Measurements from ENCODE around the gene ALDH4A1. TPM values are rescaled to one million over a fixed set of nuclear protein-coding genes. Genes with fewer than 3 reads are reported as not detected.
A peak's percentile ranks its signal among the peaks of the same experiment; 100 is the strongest.

ALDH4A1 gene
- polyA plus RNA-seq, 1 donor = 3.1 TPM

DNA sequence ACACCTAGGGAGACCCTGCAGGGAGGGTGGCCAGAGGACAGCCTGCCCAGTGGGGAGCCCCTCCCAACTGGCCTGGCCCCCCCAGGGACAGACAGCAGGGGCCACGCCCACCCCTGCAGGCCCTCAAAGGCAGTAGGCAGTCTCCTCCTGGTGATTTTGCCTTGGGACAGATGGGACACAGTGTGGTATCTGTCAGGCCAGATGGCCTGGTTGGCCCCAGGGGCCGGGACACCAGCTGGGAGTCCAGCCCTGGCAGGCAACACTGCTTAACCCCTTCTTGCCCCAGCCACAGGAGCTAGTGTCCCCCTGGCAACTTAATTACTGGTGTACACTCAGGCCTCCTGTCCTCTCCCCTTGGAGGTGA is 36.3 kb upstream of the ALDH4A1 start:
- peaks cover 7% of the 10 kb centered on the region for H3K4me1 ChIP-seq (ENCODE audit: control insufficient read depth, insufficient read depth, low read length)
- no CpG with 5 or more reads among the region's 2 CpGs for WGBS (ENCODE audit: insufficient coverage, low lambda C conversion rate)
- H3K4me3 ChIP-seq (ENCODE audit: low read length) = no peak overlapping the region
- DNase-seq = no peak
- no peaks in the 10 kb centered on the region for H3K36me3 ChIP-seq (ENCODE audit: control insufficient read depth, insufficient read depth, low read length)
- no peaks in the 10 kb centered on the region for H3K27me3 ChIP-seq (ENCODE audit: control insufficient read depth, insufficient read depth, low read length)
- H3K27ac ChIP-seq (ENCODE audit: low read length) = no peak overlapping the region
- no peaks in the 10 kb centered on the region for H3K9me3 ChIP-seq (ENCODE audit: control insufficient read depth, low read depth, low read length)

DNA sequence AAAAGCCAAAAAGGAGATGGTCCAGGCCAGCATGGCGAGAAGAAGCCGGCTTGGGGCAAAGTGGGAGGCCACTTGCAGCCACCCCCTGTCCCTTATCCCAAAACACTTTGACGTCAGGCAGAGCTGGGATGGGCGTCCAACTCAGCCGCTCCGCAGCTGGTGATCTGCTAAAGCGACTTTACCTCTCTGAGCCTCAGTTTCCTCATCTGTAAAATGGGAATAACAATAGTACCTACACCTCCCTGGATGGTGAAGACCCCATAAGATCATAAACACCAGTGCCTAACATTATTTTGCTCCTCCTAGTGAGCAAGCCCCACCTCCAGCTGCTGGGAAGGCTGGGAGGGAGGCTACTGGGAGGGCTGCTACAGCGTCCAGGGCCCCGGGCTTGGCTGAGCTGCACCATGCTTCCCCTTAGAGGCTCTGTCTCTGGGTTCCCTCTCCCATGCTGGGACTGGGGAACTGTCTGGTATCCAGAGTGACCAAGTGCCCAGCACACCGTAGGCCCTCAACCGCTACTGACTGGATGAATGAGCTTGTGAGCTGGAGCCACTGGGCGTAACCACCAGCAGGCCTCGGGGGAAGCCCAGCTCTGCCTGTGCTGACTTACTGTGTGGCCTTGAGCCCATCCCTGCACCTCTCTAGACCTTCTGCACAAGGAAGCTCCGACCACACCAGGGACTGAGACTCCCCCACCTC is 35.8 kb upstream of the ALDH4A1 start:
- Histone ChIP-seq H3K27ac (ENCODE audit: low read length) (no peak overlapping the region), H3K4me1 (ENCODE audit: control insufficient read depth, insufficient read depth, low read length) (peaks cover 7% of the 10 kb centered on the region), H3K36me3 (ENCODE audit: control insufficient read depth, insufficient read depth, low read length) (no peaks in the 10 kb centered on the region), H3K27me3 (ENCODE audit: control insufficient read depth, insufficient read depth, low read length) (no peaks in the 10 kb centered on the region), H3K4me3 (ENCODE audit: low read length) (no peak overlapping the region), H3K9me3 (ENCODE audit: control insufficient read depth, low read depth, low read length) (no peaks in the 10 kb centered on the region)
- WGBS (ENCODE audit: insufficient coverage, low lambda C conversion rate) = no CpG with 5 or more reads among the region's 14 CpGs
- no peak for DNase-seq

DNA sequence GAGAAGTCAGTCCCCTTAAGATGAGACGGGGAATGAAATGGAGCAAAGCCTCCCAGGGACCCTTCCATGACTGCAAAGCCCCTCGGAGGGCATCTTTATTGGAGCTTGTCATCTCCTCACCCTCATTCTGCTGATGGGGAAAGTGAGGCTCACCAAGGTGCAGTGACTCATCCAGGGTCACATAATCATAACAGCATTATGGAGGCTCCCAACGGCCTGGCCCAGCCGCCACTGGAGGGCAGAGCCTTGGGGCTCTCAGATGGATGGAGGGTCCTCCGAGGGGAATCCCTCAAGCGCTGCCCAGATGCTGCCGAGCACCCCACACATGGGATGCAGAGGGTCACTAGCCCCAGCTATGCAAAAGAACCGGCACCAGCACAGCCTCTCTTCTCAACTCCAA is 35.2 kb upstream of the ALDH4A1 start:
- Histone ChIP-seq H3K36me3 (ENCODE audit: control insufficient read depth, insufficient read depth, low read length) (no peaks in the 10 kb centered on the region), H3K4me3 (ENCODE audit: low read length) (no peak overlapping the region), H3K27ac (ENCODE audit: low read length) (no peak overlapping the region), H3K4me1 (ENCODE audit: control insufficient read depth, insufficient read depth, low read length) (peaks cover 7% of the 10 kb centered on the region), H3K9me3 (ENCODE audit: control insufficient read depth, low read depth, low read length) (no peaks in the 10 kb centered on the region), H3K27me3 (ENCODE audit: control insufficient read depth, insufficient read depth, low read length) (no peaks in the 10 kb centered on the region)
- WGBS (ENCODE audit: insufficient coverage, low lambda C conversion rate) = no CpG with 5 or more reads among the region's 8 CpGs
- no peak for DNase-seq

DNA sequence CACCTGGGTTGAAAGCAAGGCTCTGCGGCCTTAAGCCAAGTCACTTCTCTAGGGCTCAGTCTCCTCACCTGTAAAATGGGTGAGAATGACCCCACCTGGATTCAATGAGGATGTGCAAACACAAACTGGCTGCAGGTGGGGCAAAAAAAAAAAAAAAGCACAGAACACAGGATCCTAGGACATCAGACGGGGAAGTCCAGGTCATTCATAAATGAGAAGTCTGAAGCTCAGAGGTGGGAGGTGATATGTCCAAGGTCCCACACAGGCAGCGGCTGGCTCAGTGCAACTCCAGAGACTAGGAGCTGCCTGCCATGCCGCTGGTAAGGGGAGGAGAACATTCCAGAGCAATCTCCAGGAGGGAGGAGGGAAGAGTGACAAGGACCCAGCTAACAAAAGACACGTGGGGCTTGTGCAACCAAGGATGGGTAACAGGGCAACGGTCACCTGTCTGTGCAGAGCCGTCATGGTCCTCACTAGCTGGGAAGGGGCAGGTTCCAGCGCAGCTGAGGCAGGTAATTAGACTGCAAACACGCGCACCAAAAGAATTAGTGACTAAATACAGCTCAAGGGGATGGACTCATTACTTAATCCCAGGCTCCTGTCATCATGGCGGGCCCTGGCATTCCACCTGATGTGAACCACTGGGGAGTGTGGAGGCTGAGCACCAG is 34.6 kb upstream of the ALDH4A1 start:
- DNase-seq = peak; percentile 70 to 83
- no peak overlapping the region for H3K27ac ChIP-seq (ENCODE audit: low read length)
- H3K4me3 ChIP-seq (ENCODE audit: low read length) = no peak overlapping the region
- H3K36me3 ChIP-seq (ENCODE audit: control insufficient read depth, insufficient read depth, low read length) = no peaks in the 10 kb centered on the region
- H3K27me3 ChIP-seq (ENCODE audit: control insufficient read depth, insufficient read depth, low read length) = no peaks in the 10 kb centered on the region
- no CpG with 5 or more reads among the region's 11 CpGs for WGBS (ENCODE audit: insufficient coverage, low lambda C conversion rate)
- peaks cover 7% of the 10 kb centered on the region for H3K4me1 ChIP-seq (ENCODE audit: control insufficient read depth, insufficient read depth, low read length)
- H3K9me3 ChIP-seq (ENCODE audit: control insufficient read depth, low read depth, low read length) = no peaks in the 10 kb centered on the region

DNA sequence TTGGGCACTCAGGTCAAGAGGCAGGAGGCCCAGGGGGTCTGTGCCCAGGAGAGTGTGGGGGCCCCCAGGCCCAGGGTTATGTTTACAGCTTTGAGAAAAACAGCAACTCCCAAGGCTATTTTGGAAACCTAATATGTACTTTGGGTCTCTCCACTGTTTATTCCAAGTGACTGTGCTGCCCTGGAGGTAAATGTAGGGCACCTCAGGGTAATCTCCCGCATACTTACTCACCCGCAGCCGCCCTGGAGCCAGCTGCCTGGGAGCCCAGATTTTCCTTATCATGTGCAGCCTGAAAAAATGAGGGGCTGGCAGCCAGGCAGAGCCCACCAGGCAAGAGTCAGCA is 34.1 kb upstream of the ALDH4A1 start:
- no CpG with 5 or more reads among the region's 3 CpGs for WGBS (ENCODE audit: insufficient coverage, low lambda C conversion rate)
- Histone ChIP-seq H3K27me3 (ENCODE audit: control insufficient read depth, insufficient read depth, low read length) (peaks cover 3% of the 10 kb centered on the region), H3K27ac (ENCODE audit: low read length) (no peak overlapping the region), H3K4me1 (ENCODE audit: control insufficient read depth, insufficient read depth, low read length) (peaks cover 7% of the 10 kb centered on the region), H3K36me3 (ENCODE audit: control insufficient read depth, insufficient read depth, low read length) (no peaks in the 10 kb centered on the region), H3K4me3 (ENCODE audit: low read length) (no peak overlapping the region), H3K9me3 (ENCODE audit: control insufficient read depth, low read depth, low read length) (no peaks in the 10 kb centered on the region)
- DNase-seq = no peak

DNA sequence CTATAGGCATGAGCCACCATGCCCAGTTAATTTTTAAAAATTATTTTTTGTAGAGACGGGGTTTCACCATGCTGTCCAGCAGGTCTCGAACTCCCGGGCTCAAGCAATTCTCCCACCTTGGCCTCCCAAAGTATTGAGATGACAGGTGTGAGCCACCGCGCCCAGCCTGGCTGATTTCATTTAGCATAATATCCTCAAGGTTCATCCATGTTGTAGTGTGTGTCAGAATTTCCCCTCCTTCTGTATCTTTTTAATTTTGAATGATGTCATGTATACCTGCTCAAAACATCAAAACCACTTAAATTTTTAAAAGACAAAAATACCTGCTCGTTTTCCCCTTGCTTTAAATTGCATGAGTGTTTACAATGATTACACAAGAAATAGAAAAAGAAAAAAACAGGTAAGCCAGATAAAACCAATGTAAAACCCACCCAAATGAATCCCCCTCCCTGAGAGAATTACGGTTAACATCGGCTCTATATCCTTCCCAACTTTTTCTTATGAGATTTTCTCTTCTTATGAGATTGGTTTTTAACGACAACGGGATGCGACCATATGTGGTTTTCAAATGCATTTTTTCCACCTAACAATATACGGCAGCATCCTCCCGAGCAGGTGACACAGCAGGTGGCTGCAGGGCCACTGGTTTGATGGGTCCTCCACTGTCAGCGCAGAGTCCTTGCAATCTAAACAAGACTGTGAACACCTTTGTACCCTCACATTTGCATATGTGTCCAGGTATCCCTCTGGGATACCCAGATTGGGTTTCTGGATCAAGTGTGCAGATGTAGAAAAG is 32.0 kb upstream of the ALDH4A1 start:
- H3K4me1 ChIP-seq (ENCODE audit: control insufficient read depth, insufficient read depth, low read length) = peaks cover 7% of the 10 kb centered on the region
- H3K27ac ChIP-seq (ENCODE audit: low read length) = no peak overlapping the region
- H3K9me3 ChIP-seq (ENCODE audit: control insufficient read depth, low read depth, low read length) = no peaks in the 10 kb centered on the region
- H3K27me3 ChIP-seq (ENCODE audit: control insufficient read depth, insufficient read depth, low read length) = peaks cover 3% of the 10 kb centered on the region
- no peak overlapping the region for H3K4me3 ChIP-seq (ENCODE audit: low read length)
- H3K36me3 ChIP-seq (ENCODE audit: control insufficient read depth, insufficient read depth, low read length) = no peaks in the 10 kb centered on the region
- no peak for DNase-seq
- WGBS (ENCODE audit: insufficient coverage, low lambda C conversion rate) = 70% methylated on average over 4 of the region's 14 CpGs

DNA sequence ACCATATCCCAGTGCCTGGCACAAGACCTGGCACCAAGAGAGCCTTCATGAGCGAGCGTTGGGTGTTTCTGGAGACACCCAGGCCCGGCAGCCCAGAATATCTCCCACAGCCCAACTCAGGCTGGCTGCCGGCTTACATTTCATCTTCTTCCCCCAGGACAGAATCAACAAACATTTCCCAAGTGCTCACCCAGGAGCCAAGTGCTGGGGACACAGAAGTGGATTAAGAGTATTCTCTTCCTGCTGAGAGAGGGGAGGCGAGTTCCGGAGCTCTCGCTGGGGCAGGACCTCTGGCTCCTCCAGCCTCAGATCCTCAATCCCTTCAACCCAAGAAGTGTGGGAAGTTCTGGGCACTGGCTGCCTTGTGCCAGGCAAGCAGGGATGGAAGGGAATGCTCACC is 30.5 kb upstream of the ALDH4A1 start:
- H3K4me3 ChIP-seq (ENCODE audit: low read length) = no peak overlapping the region
- no peaks in the 10 kb centered on the region for H3K9me3 ChIP-seq (ENCODE audit: control insufficient read depth, low read depth, low read length)
- WGBS (ENCODE audit: insufficient coverage, low lambda C conversion rate) = no CpG with 5 or more reads among the region's 7 CpGs
- no peak for DNase-seq
- H3K4me1 ChIP-seq (ENCODE audit: control insufficient read depth, insufficient read depth, low read length) = peaks cover 7% of the 10 kb centered on the region
- peaks cover 3% of the 10 kb centered on the region for H3K27me3 ChIP-seq (ENCODE audit: control insufficient read depth, insufficient read depth, low read length)
- no peaks in the 10 kb centered on the region for H3K36me3 ChIP-seq (ENCODE audit: control insufficient read depth, insufficient read depth, low read length)
- no peak overlapping the region for H3K27ac ChIP-seq (ENCODE audit: low read length)

DNA sequence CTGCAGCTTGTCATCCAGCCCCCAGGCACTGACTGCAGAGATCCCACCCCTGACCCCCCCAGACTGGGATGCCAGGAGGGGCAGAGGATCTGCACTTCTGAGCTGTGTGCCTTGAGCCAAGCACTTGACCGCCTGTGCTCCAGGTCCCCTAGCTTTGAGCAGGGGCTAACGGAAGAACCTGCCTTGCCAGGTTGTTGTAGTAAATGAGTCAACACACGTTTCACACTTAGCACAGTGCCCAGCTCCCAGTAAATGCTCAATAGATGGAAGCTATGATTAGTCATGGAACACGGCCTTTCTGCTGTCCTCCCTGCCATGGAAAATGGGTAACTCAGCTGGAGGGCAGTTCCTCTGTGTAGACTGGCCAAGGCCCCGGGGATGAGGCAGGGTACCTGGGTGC is 30.0 kb upstream of the ALDH4A1 start:
- Histone ChIP-seq H3K36me3 (ENCODE audit: control insufficient read depth, insufficient read depth, low read length) (no peaks in the 10 kb centered on the region), H3K27ac (ENCODE audit: low read length) (no peak overlapping the region), H3K27me3 (ENCODE audit: control insufficient read depth, insufficient read depth, low read length) (peaks cover 3% of the 10 kb centered on the region), H3K4me1 (ENCODE audit: control insufficient read depth, insufficient read depth, low read length) (peaks cover 3% of the 10 kb centered on the region), H3K9me3 (ENCODE audit: control insufficient read depth, low read depth, low read length) (no peaks in the 10 kb centered on the region), H3K4me3 (ENCODE audit: low read length) (no peak overlapping the region)
- no CpG with 5 or more reads among the region's 5 CpGs for WGBS (ENCODE audit: insufficient coverage, low lambda C conversion rate)
- DNase-seq = no peak

DNA sequence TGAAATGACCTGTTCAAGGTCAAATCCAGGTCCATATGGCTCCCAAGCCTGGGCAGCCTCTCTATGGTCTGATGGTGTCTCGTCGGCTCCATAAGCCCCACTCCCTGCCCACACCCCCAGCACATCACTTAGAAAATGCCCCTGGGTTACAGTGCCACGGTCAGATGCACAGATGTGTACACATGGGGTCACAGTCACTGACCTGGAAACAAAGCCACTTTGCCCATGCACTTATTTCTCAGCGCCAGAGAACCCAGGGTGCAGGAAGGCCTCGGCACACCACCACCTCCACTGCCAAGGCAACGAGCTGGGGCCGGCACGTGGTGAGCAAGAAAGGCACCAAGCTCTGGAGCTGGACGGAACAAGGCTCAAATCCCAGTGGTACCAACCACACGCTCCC is 29.4 kb upstream of the ALDH4A1 start:
- no peaks in the 10 kb centered on the region for H3K36me3 ChIP-seq (ENCODE audit: control insufficient read depth, insufficient read depth, low read length)
- no peak for DNase-seq
- H3K4me3 ChIP-seq (ENCODE audit: low read length) = no peak overlapping the region
- no peaks in the 10 kb centered on the region for H3K9me3 ChIP-seq (ENCODE audit: control insufficient read depth, low read depth, low read length)
- H3K27me3 ChIP-seq (ENCODE audit: control insufficient read depth, insufficient read depth, low read length) = peaks cover 3% of the 10 kb centered on the region
- no peak overlapping the region for H3K27ac ChIP-seq (ENCODE audit: low read length)
- H3K4me1 ChIP-seq (ENCODE audit: control insufficient read depth, insufficient read depth, low read length) = no peaks in the 10 kb centered on the region
- WGBS (ENCODE audit: insufficient coverage, low lambda C conversion rate) = no CpG with 5 or more reads among the region's 10 CpGs

DNA sequence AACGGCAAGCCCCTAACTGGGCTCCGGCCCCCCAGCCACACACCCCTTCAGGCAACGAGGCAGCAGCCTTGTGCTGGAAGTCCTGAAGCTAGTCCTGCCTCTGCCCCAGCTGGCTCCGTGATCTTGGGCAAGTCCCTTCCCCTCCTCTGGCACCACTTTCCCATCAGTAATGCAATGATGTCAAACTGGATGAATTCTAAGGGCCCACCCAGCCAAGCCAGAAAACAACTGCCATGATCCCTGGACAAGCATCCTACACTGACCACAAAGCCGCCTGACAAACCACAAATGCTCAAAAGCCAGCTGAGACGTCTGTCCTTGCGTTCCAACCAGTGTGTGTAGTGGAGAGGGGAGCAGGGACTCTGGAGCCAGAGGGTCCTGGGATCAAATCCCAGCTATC is 27.3 kb upstream of the ALDH4A1 start:
- WGBS (ENCODE audit: insufficient coverage, low lambda C conversion rate) = no CpG with 5 or more reads among the region's 7 CpGs
- peaks cover 3% of the 10 kb centered on the region for H3K27me3 ChIP-seq (ENCODE audit: control insufficient read depth, insufficient read depth, low read length)
- no peak overlapping the region for H3K27ac ChIP-seq (ENCODE audit: low read length)
- H3K36me3 ChIP-seq (ENCODE audit: control insufficient read depth, insufficient read depth, low read length) = no peaks in the 10 kb centered on the region
- no peaks in the 10 kb centered on the region for H3K9me3 ChIP-seq (ENCODE audit: control insufficient read depth, low read depth, low read length)
- no peak overlapping the region for H3K4me3 ChIP-seq (ENCODE audit: low read length)
- H3K4me1 ChIP-seq (ENCODE audit: control insufficient read depth, insufficient read depth, low read length) = no peaks in the 10 kb centered on the region
- no peak for DNase-seq

Data from large intestine (tissue), 3 donors.